Spleen (tissue), 11 donors: ENCODE results near the gene SYNE2. TPM values are rescaled to one million over a fixed set of nuclear protein-coding genes. Genes with fewer than 3 reads are reported as not detected.

Experiments used
- DNase-seq: peaks from one replicate; pipeline ENCODE4 v3.0.0-alpha.2; 2020
- H3K27ac ChIP-seq, 8 donors: fragments of 200-600 bp; sonication (generic) in 7 of 8; 1 replicate in 4 of 8; 2 replicates in 4 of 8; pipeline versions ENCODE4 v1.5.0 to v1.8.0; 2016 to 2021; ENCODE audit warnings: inconsistent platforms in 4 of 8, mild to moderate bottlenecking in 4 of 8, moderate library complexity in 1 of 8
- H3K27me3 ChIP-seq, 7 donors: fragments of 200-600 bp; sonication (generic) in 6 of 7; replicated peaks in 1 of 7; 1 replicate in 4 of 7; 2 replicates in 3 of 7; pipeline versions ENCODE4 v1.5.0 to v1.8.0; 2016 to 2021; ENCODE audit warnings: inconsistent platforms in 3 of 7, mild to moderate bottlenecking in 1 of 7
- H3K36me3 ChIP-seq, 6 donors: fragments of 200-600 bp; sonication (generic) in 5 of 6; 1 replicate in 4 of 6; 2 replicates in 2 of 6; pipeline versions ENCODE4 v1.5.0 to v1.8.0; 2016 to 2021; ENCODE audit warnings: inconsistent platforms in 2 of 6
- H3K4me1 ChIP-seq, 6 donors: fragments of 200-600 bp; sonication (generic) in 5 of 6; 1 replicate in 3 of 6; 2 replicates in 3 of 6; pipeline versions ENCODE4 v1.5.0 to v1.8.0; 2016 to 2021; ENCODE audit warnings: inconsistent platforms in 3 of 6
- H3K4me3 ChIP-seq, 8 donors: fragments of 200-600 bp; sonication (generic) in 7 of 8; 1 replicate in 4 of 8; 2 replicates in 4 of 8; pipeline versions ENCODE4 v1.5.0 to v1.8.0; 2016 to 2021; ENCODE audit warnings: inconsistent platforms in 4 of 8, mild to moderate bottlenecking in 4 of 8, moderate library complexity in 2 of 8
- H3K9me3 ChIP-seq, 8 donors: fragments of 200-600 bp; sonication (generic) in 7 of 8; 1 replicate in 4 of 8; 2 replicates in 4 of 8; pipeline versions ENCODE4 v1.5.0 to v1.8.0; 2016 to 2021; ENCODE audit warnings: inconsistent platforms in 4 of 8
- CTCF ChIP-seq, 11 experiments: fragments of 200-600 bp in 7 of 11; fragments of 450-650 bp in 4 of 11; sonication (generic) in 4 of 11; IDR thresholded peaks in 8 of 11; conservative IDR thresholded peaks in 3 of 11; 1 replicate in 7 of 11; 2 replicates in 4 of 11; pipeline versions ENCODE4 v1.4.0 to v1.8.0; 2016 to 2021; ENCODE audit warnings: antibody characterized with exemption in 11 of 11, inconsistent platforms in 4 of 11, mild to moderate bottlenecking in 1 of 11
- POLR2A ChIP-seq, 3 donors: fragments of 450-650 bp; IDR thresholded peaks; one replicate each; pipeline ENCODE4 v1.5.1; 2017; ENCODE audit warnings: antibody characterized with exemption in 3 of 3, mild to moderate bottlenecking in 1 of 3
- POLR2AphosphoS5 ChIP-seq, 3 donors: sonication (generic); formaldehyde crosslinking; IDR thresholded peaks; one replicate each; pipeline ENCODE4 v1.5.1; 2017; ENCODE audit warnings: antibody characterized with exemption in 3 of 3
- WGBS, 5 donors: extraction: QIAGEN DNeasy Blood & Tissue Kit in 3 of 5; methylation state at CpG; one replicate each; pipeline versions ENCODE4 v1.1.5 to v1.1.7; 2013 to 2018; 5-methylcytosine and 5-hydroxymethylcytosine counted together
- intact Hi-C: fragments of 100-400 bp; cut with DNase I; formaldehyde crosslinking; loops from one replicate; pipeline ENCODE4 v1.15.0; 2023; ENCODE audit warnings: low total_unique reads
- polyA plus RNA-seq, 3 donors: library from polyadenylated mRNA; stranded (reverse); fragments of 200-250 nt; gene quantifications; one replicate each; pipeline ENCODE4 v1.2.1, GENCODE V29; 2013
- total RNA-seq, 7 donors: library from RNA; depleted of rRNA in 3 of 7; stranded (reverse); fragments of >200 nt in 3 of 7; fragmentation: NEBNext Ultra II Directional in 4 of 7; extraction: Animal tissue kit (Norgen Biotek cat#: 25700) in 4 of 7; gene quantifications; one replicate each; pipeline versions ENCODE4 v1.1.0 to v1.2.1, GENCODE V29; 2016 to 2021
- donor health status: healthy with polysubstance abuse.
- donor health status: DM: no; HTN: no; CAD: no; lungs with moderate emphysema.
- donor health status: DM: no; HTN: no; CAD: no.
- donor health status: Bipolar disorder and iron deficiency.
- donor health status: healthy.
- donor health status: DM: no; HTN: no; CAD: no.
- donor health status: DM: yes; HTN: yes; CAD: no.

The SYNE2 gene
- total and polyA plus RNA-seq, 10 donors: 16.0 to 173 (median 147) TPM

- H3K36me3 ChIP-seq: peaks cover 0 to 57% (median 7%) of the 10 kb centered on the region in 6 donors
- no peak overlapping the region for H3K27ac ChIP-seq
- no peak for DNase-seq
- H3K4me1 ChIP-seq: peaks cover 0 to 10% (median 0%) of the 10 kb centered on the region in 6 donors
- no peaks in the 10 kb centered on the region for H3K27me3 ChIP-seq
- TF ChIP-seq POLR2AphosphoS5 (IDR thresholded peaks at IDR 0.05) (no peak), CTCF (IDR thresholded peaks at IDR 0.05 in 8 of 11, conservative IDR thresholded peaks at IDR 0.05 in 3 of 11) (no peak), POLR2A (IDR thresholded peaks at IDR 0.05) (no peak)
- H3K4me3 ChIP-seq: no peak overlapping the region
- H3K9me3 ChIP-seq: no peaks in the 10 kb centered on the region
- WGBS, 5 donors: 75 to 88% (median 84%) methylated on average over 2 of the region's 2 CpGs
- intact Hi-C loops: no loop called here
Measured at GRCh38 chr14:63960926-63961567, 108.2 kb downstream of the SYNE2 start.

GRCh38 chr14:63962906-63963305 is 110.1 kb downstream of the SYNE2 start:
- peak overlapping the region in 3 of 8 donors; percentile 38 to 54 (median 43) for H3K27ac ChIP-seq
- no peaks in the 10 kb centered on the region for H3K9me3 ChIP-seq
- no peaks in the 10 kb centered on the region for H3K27me3 ChIP-seq
- TF ChIP-seq POLR2A (IDR thresholded peaks at IDR 0.05): no peak
- no peak for TF ChIP-seq POLR2AphosphoS5 (IDR thresholded peaks at IDR 0.05)
- no peak for TF ChIP-seq CTCF (IDR thresholded peaks at IDR 0.05 in 8 of 11, conservative IDR thresholded peaks at IDR 0.05 in 3 of 11)
- intact Hi-C loops: no loop called here
- no peak overlapping the region for H3K4me3 ChIP-seq
- peaks cover 0 to 57% (median 10%) of the 10 kb centered on the region in 6 donors for H3K36me3 ChIP-seq
- DNase-seq: no peak
- WGBS, 5 donors: 69 to 88% (median 82%) methylated on average over 2 of the region's 2 CpGs
- peaks cover 0 to 10% (median 0%) of the 10 kb centered on the region in 6 donors for H3K4me1 ChIP-seq

GRCh38 chr14:63963439-63963838 is 110.6 kb downstream of the SYNE2 start:
- H3K4me3 ChIP-seq: no peak overlapping the region
- H3K27ac ChIP-seq: peak overlapping the region in 1 of 8 donors; percentile 43
- intact Hi-C loops: no loop called here
- TF ChIP-seq POLR2A (IDR thresholded peaks at IDR 0.05) (no peak), CTCF (IDR thresholded peaks at IDR 0.05 in 8 of 11, conservative IDR thresholded peaks at IDR 0.05 in 3 of 11) (no peak), POLR2AphosphoS5 (IDR thresholded peaks at IDR 0.05) (no peak)
- peaks cover 0 to 10% (median 0%) of the 10 kb centered on the region in 6 donors for H3K4me1 ChIP-seq
- no peak for DNase-seq
- H3K27me3 ChIP-seq: no peaks in the 10 kb centered on the region
- H3K9me3 ChIP-seq: no peaks in the 10 kb centered on the region
- 79 to 91% (median 85%) methylated on average over 2 of the region's 2 CpGs for WGBS, 5 donors
- H3K36me3 ChIP-seq: peaks cover 0 to 61% (median 14%) of the 10 kb centered on the region in 6 donors

- no peak for DNase-seq
Measured at GRCh38 chr14:63964113-63964512, 111.3 kb downstream of the SYNE2 start.

More at GRCh38 chr14:63964113-63964512, 111.3 kb downstream of the SYNE2 start:
- Histone ChIP-seq H3K36me3 (peaks cover 0 to 68% (median 15%) of the 10 kb centered on the region in 6 donors), H3K4me1 (peaks cover 0 to 10% (median 0%) of the 10 kb centered on the region in 6 donors), H3K27me3 (no peaks in the 10 kb centered on the region), H3K9me3 (no peaks in the 10 kb centered on the region), H3K27ac (no peak overlapping the region), H3K4me3 (no peak overlapping the region)
- WGBS, 5 donors: 81 to 89% (median 83%) methylated on average over 2 of the region's 2 CpGs
- TF ChIP-seq CTCF (IDR thresholded peaks at IDR 0.05 in 8 of 11, conservative IDR thresholded peaks at IDR 0.05 in 3 of 11): no peak
- no peak for TF ChIP-seq POLR2AphosphoS5 (IDR thresholded peaks at IDR 0.05)
- TF ChIP-seq POLR2A (IDR thresholded peaks at IDR 0.05): no peak
- intact Hi-C loops: no loop called here
